ENCODE results near the gene VWA3B.

DNA sequence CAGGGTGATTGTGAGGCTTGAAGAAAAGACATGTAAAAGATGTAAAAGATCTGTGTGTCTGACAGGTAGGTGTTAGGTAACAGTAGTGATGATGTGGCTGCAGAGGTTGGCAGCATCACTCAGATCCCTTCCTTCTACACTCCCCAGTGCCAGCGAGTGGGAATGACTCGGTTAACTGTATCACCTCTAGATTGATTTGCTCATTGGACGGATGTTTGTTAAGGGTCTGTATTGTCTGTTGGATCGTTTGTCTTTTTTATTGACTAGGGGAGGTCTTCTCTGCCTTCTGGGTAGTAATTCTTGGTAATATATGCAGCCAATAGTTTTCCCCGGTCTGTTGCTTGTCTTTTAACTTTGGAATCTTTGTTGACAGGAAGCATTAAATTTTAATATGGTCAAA lies 214.5 kb downstream of the VWA3B start:
- TF ChIP-seq, protein P1, sequence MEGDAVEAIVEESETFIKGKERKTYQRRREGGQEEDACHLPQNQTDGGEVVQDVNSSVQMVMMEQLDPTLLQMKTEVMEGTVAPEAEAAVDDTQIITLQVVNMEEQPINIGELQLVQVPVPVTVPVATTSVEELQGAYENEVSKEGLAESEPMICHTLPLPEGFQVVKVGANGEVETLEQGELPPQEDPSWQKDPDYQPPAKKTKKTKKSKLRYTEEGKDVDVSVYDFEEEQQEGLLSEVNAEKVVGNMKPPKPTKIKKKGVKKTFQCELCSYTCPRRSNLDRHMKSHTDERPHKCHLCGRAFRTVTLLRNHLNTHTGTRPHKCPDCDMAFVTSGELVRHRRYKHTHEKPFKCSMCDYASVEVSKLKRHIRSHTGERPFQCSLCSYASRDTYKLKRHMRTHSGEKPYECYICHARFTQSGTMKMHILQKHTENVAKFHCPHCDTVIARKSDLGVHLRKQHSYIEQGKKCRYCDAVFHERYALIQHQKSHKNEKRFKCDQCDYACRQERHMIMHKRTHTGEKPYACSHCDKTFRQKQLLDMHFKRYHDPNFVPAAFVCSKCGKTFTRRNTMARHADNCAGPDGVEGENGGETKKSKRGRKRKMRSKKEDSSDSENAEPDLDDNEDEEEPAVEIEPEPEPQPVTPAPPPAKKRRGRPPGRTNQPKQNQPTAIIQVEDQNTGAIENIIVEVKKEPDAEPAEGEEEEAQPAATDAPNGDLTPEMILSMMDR (IDR thresholded peaks at IDR 0.05; ENCODE audit: poor library complexity) = no peak
- TF ChIP-seq EZH2 (IDR thresholded peaks at IDR 0.05; ENCODE audit: borderline replicate concordance) (no peak), EZH2phosphoT487 (IDR thresholded peaks at IDR 0.05; ENCODE audit: low read depth, severe bottlenecking, unreplicated experiment) (no peak)
